Upper lobe of left lung (tissue), 4 donors: ENCODE measurements around the gene ZNF787.

ENCODE experiments used
- POLR2A ChIP-seq, 4 donors: fragments of 450-650 bp; IDR thresholded peaks; one replicate each; pipeline ENCODE4 v1.5.1; 2016 to 2017; ENCODE audit warnings: antibody characterized with exemption in 4 of 4, mild to moderate bottlenecking in 2 of 4
- POLR2AphosphoS5 ChIP-seq, 2 donors: sonication (generic); formaldehyde crosslinking; IDR thresholded peaks; one replicate each; pipeline ENCODE4 v1.5.1; 2017; ENCODE audit warnings: antibody characterized with exemption in 2 of 2
- TF ChIP-seq, protein P1 (sequence below), 6 experiments: fragments of 450-650 bp in 4 of 6; fragments of 200-600 bp in 2 of 6; sonication (generic) in 2 of 6; IDR thresholded peaks; one replicate each; pipeline ENCODE4 v1.5.1; 2016 to 2019; ENCODE audit warnings: antibody characterized with exemption in 6 of 6

DNA sequence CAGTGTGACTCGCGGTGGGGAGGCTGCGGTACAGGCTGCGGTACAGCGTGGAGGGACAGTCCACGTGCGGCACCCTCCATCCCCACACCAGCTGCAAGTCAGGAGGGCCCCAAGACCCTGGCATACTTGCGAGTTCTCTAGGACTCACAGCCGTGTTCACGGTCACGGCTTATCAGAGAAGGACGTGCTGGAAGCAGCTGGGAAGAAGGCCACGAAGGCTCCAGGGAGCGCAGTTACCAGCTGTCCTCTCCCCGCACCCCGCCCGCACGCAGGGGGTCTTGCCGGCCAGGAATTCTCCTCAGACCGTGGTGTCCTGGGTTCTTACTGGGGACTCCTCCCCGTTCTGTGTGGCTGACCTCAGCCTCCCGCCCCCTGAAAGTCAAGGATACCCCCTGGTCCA is 26.2 kb upstream of the ZNF787 start:
- TF ChIP-seq POLR2AphosphoS5 (IDR thresholded peaks at IDR 0.05) (no peak), POLR2A (IDR thresholded peaks at IDR 0.05) (no peak)
- TF ChIP-seq, protein P1, sequence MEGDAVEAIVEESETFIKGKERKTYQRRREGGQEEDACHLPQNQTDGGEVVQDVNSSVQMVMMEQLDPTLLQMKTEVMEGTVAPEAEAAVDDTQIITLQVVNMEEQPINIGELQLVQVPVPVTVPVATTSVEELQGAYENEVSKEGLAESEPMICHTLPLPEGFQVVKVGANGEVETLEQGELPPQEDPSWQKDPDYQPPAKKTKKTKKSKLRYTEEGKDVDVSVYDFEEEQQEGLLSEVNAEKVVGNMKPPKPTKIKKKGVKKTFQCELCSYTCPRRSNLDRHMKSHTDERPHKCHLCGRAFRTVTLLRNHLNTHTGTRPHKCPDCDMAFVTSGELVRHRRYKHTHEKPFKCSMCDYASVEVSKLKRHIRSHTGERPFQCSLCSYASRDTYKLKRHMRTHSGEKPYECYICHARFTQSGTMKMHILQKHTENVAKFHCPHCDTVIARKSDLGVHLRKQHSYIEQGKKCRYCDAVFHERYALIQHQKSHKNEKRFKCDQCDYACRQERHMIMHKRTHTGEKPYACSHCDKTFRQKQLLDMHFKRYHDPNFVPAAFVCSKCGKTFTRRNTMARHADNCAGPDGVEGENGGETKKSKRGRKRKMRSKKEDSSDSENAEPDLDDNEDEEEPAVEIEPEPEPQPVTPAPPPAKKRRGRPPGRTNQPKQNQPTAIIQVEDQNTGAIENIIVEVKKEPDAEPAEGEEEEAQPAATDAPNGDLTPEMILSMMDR (IDR thresholded peaks at IDR 0.05) = no peak
